Measurements from ENCODE around the gene GRAP2. TPM values are rescaled to one million over a fixed set of nuclear protein-coding genes. Genes with fewer than 3 reads are reported as not detected.

The GRAP2 gene
- total RNA-seq, 1 donor = not detected

- H3K27ac ChIP-seq (ENCODE audit: low read depth, low read length) = no peak within 1 kb of the TSS
- no peak within 1 kb of the TSS for H2AFZ ChIP-seq (ENCODE audit: low read length)
- TF ChIP-seq, protein P1, sequence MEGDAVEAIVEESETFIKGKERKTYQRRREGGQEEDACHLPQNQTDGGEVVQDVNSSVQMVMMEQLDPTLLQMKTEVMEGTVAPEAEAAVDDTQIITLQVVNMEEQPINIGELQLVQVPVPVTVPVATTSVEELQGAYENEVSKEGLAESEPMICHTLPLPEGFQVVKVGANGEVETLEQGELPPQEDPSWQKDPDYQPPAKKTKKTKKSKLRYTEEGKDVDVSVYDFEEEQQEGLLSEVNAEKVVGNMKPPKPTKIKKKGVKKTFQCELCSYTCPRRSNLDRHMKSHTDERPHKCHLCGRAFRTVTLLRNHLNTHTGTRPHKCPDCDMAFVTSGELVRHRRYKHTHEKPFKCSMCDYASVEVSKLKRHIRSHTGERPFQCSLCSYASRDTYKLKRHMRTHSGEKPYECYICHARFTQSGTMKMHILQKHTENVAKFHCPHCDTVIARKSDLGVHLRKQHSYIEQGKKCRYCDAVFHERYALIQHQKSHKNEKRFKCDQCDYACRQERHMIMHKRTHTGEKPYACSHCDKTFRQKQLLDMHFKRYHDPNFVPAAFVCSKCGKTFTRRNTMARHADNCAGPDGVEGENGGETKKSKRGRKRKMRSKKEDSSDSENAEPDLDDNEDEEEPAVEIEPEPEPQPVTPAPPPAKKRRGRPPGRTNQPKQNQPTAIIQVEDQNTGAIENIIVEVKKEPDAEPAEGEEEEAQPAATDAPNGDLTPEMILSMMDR (IDR thresholded peaks at IDR 0.05; ENCODE audit: extremely low read depth, low read depth, low read length) = no peak
- H3K4me3 ChIP-seq (ENCODE audit: insufficient read depth, low read length) = no peak within 1 kb of the TSS
- no peaks in the 10 kb centered on the region for H4K20me1 ChIP-seq (ENCODE audit: insufficient read depth, low read length)
- peaks cover 32% of the 10 kb centered on the region for H3K27me3 ChIP-seq (ENCODE audit: insufficient read depth, low read length)
- H3K4me1 ChIP-seq (ENCODE audit: insufficient read depth, low read length) = no peaks in the 10 kb centered on the region
- no peaks in the 10 kb centered on the region for H3K9me3 ChIP-seq (ENCODE audit: low read depth, low read length)
- DNase-seq (ENCODE audit: insufficient read length, low spot score, missing footprints) = no peak
- H3K36me3 ChIP-seq (ENCODE audit: insufficient read depth, low read length) = no peaks in the 10 kb centered on the region
- H3K79me2 ChIP-seq (ENCODE audit: insufficient read depth, low read length) = no peaks in the 10 kb centered on the region
- no peak within 1 kb of the TSS for H3K4me2 ChIP-seq (ENCODE audit: insufficient read depth, low read length)
Observed at GRCh38 chr22:39994566-39995392, 93.9 kb downstream of the GRAP2 start, which contains the start of gene FAM83F. Gene FAM83F (plus strand): TSS chr22:39994954. CDS start chr22:39995043, 89 bp downstream.

GRCh38 chr22:39995393-39996252, 94.7 kb downstream of the GRAP2 start:
- H4K20me1 ChIP-seq (ENCODE audit: insufficient read depth, low read length) = no peaks in the 10 kb centered on the region
- no peak overlapping the region for H2AFZ ChIP-seq (ENCODE audit: low read length)
- peaks cover 32% of the 10 kb centered on the region for H3K27me3 ChIP-seq (ENCODE audit: insufficient read depth, low read length)
- H3K9me3 ChIP-seq (ENCODE audit: low read depth, low read length) = no peaks in the 10 kb centered on the region
- no peak overlapping the region for H3K4me3 ChIP-seq (ENCODE audit: insufficient read depth, low read length)
- H3K79me2 ChIP-seq (ENCODE audit: insufficient read depth, low read length) = no peaks in the 10 kb centered on the region
- no peaks in the 10 kb centered on the region for H3K36me3 ChIP-seq (ENCODE audit: insufficient read depth, low read length)
- DNase-seq (ENCODE audit: insufficient read length, low spot score, missing footprints) = peak; percentile 60
- no peak overlapping the region for H3K4me2 ChIP-seq (ENCODE audit: insufficient read depth, low read length)
- H3K4me1 ChIP-seq (ENCODE audit: insufficient read depth, low read length) = no peaks in the 10 kb centered on the region
- TF ChIP-seq, protein P1 (IDR thresholded peaks at IDR 0.05; ENCODE audit: extremely low read depth, low read depth, low read length) = no peak
- H3K27ac ChIP-seq (ENCODE audit: low read depth, low read length) = no peak overlapping the region

GRCh38 chr22:39996732-39997131, 95.8 kb downstream of the GRAP2 start:
- H3K27me3 ChIP-seq (ENCODE audit: insufficient read depth, low read length) = peaks cover 33% of the 10 kb centered on the region
- H3K9me3 ChIP-seq (ENCODE audit: low read depth, low read length) = no peaks in the 10 kb centered on the region
- no peak overlapping the region for H3K4me2 ChIP-seq (ENCODE audit: insufficient read depth, low read length)
- no peak for DNase-seq (ENCODE audit: insufficient read length, low spot score, missing footprints)
- TF ChIP-seq, protein P1 (IDR thresholded peaks at IDR 0.05; ENCODE audit: extremely low read depth, low read depth, low read length) = no peak
- no peak overlapping the region for H3K27ac ChIP-seq (ENCODE audit: low read depth, low read length)
- no peak overlapping the region for H3K4me3 ChIP-seq (ENCODE audit: insufficient read depth, low read length)
- H3K36me3 ChIP-seq (ENCODE audit: insufficient read depth, low read length) = no peaks in the 10 kb centered on the region
- no peaks in the 10 kb centered on the region for H4K20me1 ChIP-seq (ENCODE audit: insufficient read depth, low read length)
- H2AFZ ChIP-seq (ENCODE audit: low read length) = no peak overlapping the region
- H3K79me2 ChIP-seq (ENCODE audit: insufficient read depth, low read length) = no peaks in the 10 kb centered on the region
- no peaks in the 10 kb centered on the region for H3K4me1 ChIP-seq (ENCODE audit: insufficient read depth, low read length)

DNA sequence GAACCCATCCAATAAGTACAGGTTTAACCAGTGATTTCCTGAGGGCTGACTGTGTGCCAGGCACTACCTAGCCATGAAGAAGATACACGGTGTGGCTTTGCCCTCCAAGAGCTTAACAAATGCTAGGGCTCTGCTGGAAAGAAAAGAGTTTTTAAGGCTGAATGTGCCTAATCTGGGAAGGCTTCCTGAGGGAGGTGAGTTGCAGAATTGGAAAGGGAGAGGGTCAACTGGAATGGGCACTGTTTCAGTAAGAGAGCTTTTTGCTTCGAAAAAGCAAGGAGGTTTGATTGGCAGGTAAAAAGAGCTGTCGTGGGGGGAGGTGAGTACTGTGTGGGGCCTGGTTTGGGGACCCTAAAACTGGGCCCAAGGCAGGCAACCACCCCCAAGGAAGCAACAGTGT, 96.5 kb downstream of the GRAP2 start:
- TF ChIP-seq, protein P1 (IDR thresholded peaks at IDR 0.05; ENCODE audit: extremely low read depth, low read depth, low read length) = no peak
- DNase-seq (ENCODE audit: insufficient read length, low spot score, missing footprints) = no peak
- Histone ChIP-seq H3K79me2 (ENCODE audit: insufficient read depth, low read length) (no peaks in the 10 kb centered on the region), H3K4me3 (ENCODE audit: insufficient read depth, low read length) (no peak overlapping the region), H3K4me2 (ENCODE audit: insufficient read depth, low read length) (no peak overlapping the region), H3K27me3 (ENCODE audit: insufficient read depth, low read length) (peaks cover 33% of the 10 kb centered on the region), H3K4me1 (ENCODE audit: insufficient read depth, low read length) (no peaks in the 10 kb centered on the region), H2AFZ (ENCODE audit: low read length) (no peak overlapping the region), H3K36me3 (ENCODE audit: insufficient read depth, low read length) (no peaks in the 10 kb centered on the region), H4K20me1 (ENCODE audit: insufficient read depth, low read length) (no peaks in the 10 kb centered on the region), H3K27ac (ENCODE audit: low read depth, low read length) (no peak overlapping the region), H3K9me3 (ENCODE audit: low read depth, low read length) (no peaks in the 10 kb centered on the region)
